Astrocyte (in vitro differentiated cells and primary cell): Measurements from ENCODE around the gene SMARCB1. TPM values are rescaled to one million over a fixed set of nuclear protein-coding genes. Genes with fewer than 3 reads are reported as not detected.
A peak's percentile ranks its signal among the peaks of the same experiment; 100 is the strongest.

Experiments used
- DNase-seq: peaks from one replicate; pipeline ENCODE4 v3.0.0-alpha.2; 2010; ENCODE audit warnings: low read depth
- FAIRE-seq: peaks from 2 replicates; lab custom pipeline; 2011; peaks lifted over from hg19 to GRCh38; lab: Jason Lieb, UNC
- H2AFZ ChIP-seq: 2 replicates; pipeline ENCODE4 v1.6.0; 2012; ENCODE audit warnings: low read depth, low read length, inconsistent platforms
- H3K27ac ChIP-seq: 2 replicates; pipeline ENCODE4 v1.5.1; 2011; ENCODE audit warnings: low read depth, low read length, inconsistent platforms
- H3K27me3 ChIP-seq: 2 replicates; pipeline ENCODE4 v1.6.0; 2011; ENCODE audit warnings: low read length, inconsistent platforms; ENCODE audit not compliant: insufficient read depth
- H3K36me3 ChIP-seq: 2 replicates; pipeline ENCODE4 v1.5.1; 2011; ENCODE audit warnings: low read length, inconsistent platforms; ENCODE audit not compliant: insufficient read depth
- H3K4me1 ChIP-seq: 2 replicates; pipeline ENCODE4 v1.5.1; 2011; ENCODE audit warnings: low read length, inconsistent platforms; ENCODE audit not compliant: insufficient read depth
- H3K4me2 ChIP-seq: 2 replicates; pipeline ENCODE4 v1.6.0; 2012; ENCODE audit warnings: low read length, inconsistent platforms
- H3K4me3 ChIP-seq: 2 replicates; pipeline ENCODE4 v1.5.1; 2011; ENCODE audit warnings: low read depth, mild to moderate bottlenecking, low read length, inconsistent platforms; ENCODE audit not compliant: insufficient read depth
- H3K79me2 ChIP-seq: 2 replicates; pipeline ENCODE4 v1.6.0; 2012; ENCODE audit warnings: mild to moderate bottlenecking, low read length, inconsistent platforms; ENCODE audit not compliant: insufficient read depth
- H3K9ac ChIP-seq: 2 replicates; pipeline ENCODE4 v1.6.0; 2012; ENCODE audit warnings: mild to moderate bottlenecking, low read length, inconsistent platforms
- H3K9me3 ChIP-seq: 2 replicates; pipeline ENCODE4 v1.5.1; 2012; ENCODE audit warnings: low read depth, mild to moderate bottlenecking, low read length, inconsistent platforms; ENCODE audit not compliant: insufficient read depth
- H4K20me1 ChIP-seq: 2 replicates; pipeline ENCODE4 v1.6.0; 2012; ENCODE audit warnings: low read length, inconsistent platforms; ENCODE audit not compliant: insufficient read depth
- H3K27ac Mint-ChIP-seq: one replicate; pipeline ENCODE4 v1.8.0; 2021; ENCODE audit warnings: mild to moderate bottlenecking, mixed read lengths; ENCODE audit not compliant: unreplicated experiment
- H3K27me3 Mint-ChIP-seq: one replicate; pipeline ENCODE4 v1.8.0; 2021; ENCODE audit warnings: low read depth, mixed read lengths; ENCODE audit not compliant: unreplicated experiment
- H3K36me3 Mint-ChIP-seq: one replicate; pipeline ENCODE4 v1.8.0; 2021; ENCODE audit warnings: low read depth, mixed read lengths; ENCODE audit not compliant: unreplicated experiment
- H3K4me1 Mint-ChIP-seq: one replicate; pipeline ENCODE4 v1.8.0; 2021; ENCODE audit warnings: low read depth, mixed read lengths; ENCODE audit not compliant: unreplicated experiment
- H3K4me3 Mint-ChIP-seq: one replicate; pipeline ENCODE4 v1.8.0; 2021; ENCODE audit warnings: mild to moderate bottlenecking, moderate library complexity, mixed read lengths; ENCODE audit not compliant: unreplicated experiment
- H3K9me3 Mint-ChIP-seq: one replicate; pipeline ENCODE4 v1.8.0; 2021; ENCODE audit warnings: mild to moderate bottlenecking, mixed read lengths; ENCODE audit not compliant: unreplicated experiment
- EZH2 ChIP-seq: IDR thresholded peaks from 2 replicates; pipeline ENCODE4 v1.6.1; 2012; ENCODE audit warnings: mild to moderate bottlenecking, low read length, inconsistent platforms; ENCODE audit not compliant: insufficient read depth
- total RNA-seq: library from RNA; stranded (reverse); gene quantifications from 2 replicates; pipeline ENCODE4 v1.2.1, GENCODE V29; 2021
- TF ChIP-seq, protein P1 (sequence below): IDR thresholded peaks from 2 replicates; pipeline ENCODE4 v1.5.1; 2011; ENCODE audit warnings: low read depth, mild to moderate bottlenecking, inconsistent platforms, low read length, moderate library complexity; ENCODE audit not compliant: insufficient read depth

SMARCB1 gene
- total RNA-seq, 1 donor from 2014 or later, result 91.3 TPM

DNA sequence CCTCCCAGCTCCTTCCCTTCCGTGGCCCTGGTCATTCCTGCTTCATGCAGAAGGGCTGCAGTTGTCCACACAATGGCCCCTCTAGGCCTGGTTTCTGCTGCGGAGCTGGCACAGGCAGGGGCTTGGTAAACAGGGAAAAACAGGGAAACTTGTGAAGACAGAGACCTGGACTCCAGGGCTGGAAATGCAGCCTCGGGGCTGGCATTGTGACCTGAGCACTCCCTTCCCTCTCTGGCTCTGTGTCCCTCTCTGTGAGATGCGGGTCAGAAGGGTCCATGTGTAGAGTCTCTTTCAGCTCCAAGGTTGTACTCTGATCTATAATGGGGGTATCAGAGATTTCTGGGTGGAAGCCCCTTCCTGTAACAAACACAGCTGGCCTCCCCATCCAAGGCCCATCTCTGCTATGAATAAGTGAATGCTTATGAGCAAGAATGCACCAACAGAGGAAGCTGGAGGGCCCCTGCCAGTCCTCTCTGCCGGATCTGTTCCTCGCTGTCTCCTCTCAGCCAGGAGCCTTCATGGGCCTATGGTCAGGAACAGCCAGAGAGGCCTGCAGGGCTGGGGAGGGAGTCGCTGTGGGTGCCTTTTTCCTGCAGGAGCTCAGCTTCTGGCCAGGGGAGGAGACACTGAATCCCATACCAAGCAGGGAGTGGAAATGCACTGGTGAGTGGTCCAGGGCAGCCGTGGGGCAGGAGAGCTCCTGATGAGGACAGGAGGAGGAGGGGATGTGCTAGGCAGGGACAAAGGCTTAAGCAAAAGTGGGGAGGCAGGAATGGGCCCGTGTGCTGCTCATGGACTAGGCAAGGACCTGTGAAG is 58.7 kb downstream of the SMARCB1 start:
- H3K4me3 Mint-ChIP-seq, result peak overlapping the region; percentile 54

DNA sequence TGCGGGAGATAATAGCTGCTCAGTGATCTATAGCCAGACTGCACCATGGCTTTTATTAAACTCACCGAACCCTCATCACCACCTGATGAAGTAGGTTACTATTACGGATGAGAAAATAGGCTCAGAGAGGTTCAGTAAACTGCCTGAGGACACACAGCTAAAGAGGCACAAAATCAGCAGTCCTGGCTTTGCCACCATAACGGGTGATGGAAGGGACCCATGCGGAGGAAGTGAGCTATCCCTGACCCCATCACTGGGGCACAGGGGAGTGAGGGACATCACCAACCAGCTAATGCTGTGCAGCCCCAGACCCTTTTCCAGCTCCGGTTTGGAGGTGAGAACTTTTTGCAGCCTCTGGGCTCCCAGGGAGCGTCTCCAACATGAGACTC is 59.3 kb downstream of the SMARCB1 start:
- no peaks in the 10 kb centered on the region for H3K36me3 Mint-ChIP-seq
- FAIRE-seq (no peak), DNase-seq (no peak)
- no peaks in the 10 kb centered on the region for H3K79me2 ChIP-seq
- TF ChIP-seq, protein P1, sequence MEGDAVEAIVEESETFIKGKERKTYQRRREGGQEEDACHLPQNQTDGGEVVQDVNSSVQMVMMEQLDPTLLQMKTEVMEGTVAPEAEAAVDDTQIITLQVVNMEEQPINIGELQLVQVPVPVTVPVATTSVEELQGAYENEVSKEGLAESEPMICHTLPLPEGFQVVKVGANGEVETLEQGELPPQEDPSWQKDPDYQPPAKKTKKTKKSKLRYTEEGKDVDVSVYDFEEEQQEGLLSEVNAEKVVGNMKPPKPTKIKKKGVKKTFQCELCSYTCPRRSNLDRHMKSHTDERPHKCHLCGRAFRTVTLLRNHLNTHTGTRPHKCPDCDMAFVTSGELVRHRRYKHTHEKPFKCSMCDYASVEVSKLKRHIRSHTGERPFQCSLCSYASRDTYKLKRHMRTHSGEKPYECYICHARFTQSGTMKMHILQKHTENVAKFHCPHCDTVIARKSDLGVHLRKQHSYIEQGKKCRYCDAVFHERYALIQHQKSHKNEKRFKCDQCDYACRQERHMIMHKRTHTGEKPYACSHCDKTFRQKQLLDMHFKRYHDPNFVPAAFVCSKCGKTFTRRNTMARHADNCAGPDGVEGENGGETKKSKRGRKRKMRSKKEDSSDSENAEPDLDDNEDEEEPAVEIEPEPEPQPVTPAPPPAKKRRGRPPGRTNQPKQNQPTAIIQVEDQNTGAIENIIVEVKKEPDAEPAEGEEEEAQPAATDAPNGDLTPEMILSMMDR, result no peak
- no peak for TF ChIP-seq EZH2
- peaks cover 15% of the 10 kb centered on the region for H3K27me3 Mint-ChIP-seq
- H3K27me3 ChIP-seq, result no peaks in the 10 kb centered on the region
- H3K4me2 ChIP-seq, result peak overlapping the region; percentile 22
- H3K27ac Mint-ChIP-seq, result peak overlapping the region; percentile 77
- H3K9me3 Mint-ChIP-seq, result no peaks in the 10 kb centered on the region
- H3K36me3 ChIP-seq, result no peaks in the 10 kb centered on the region
- H3K27ac ChIP-seq, result no peak overlapping the region
- no peak overlapping the region for H3K4me3 Mint-ChIP-seq
- H3K4me1 ChIP-seq, result peaks cover 21% of the 10 kb centered on the region
- H3K4me3 ChIP-seq, result no peak overlapping the region
- no peaks in the 10 kb centered on the region for H4K20me1 ChIP-seq
- H3K9me3 ChIP-seq, result no peaks in the 10 kb centered on the region
- peaks cover 32% of the 10 kb centered on the region for H3K4me1 Mint-ChIP-seq
- H3K9ac ChIP-seq, result peak overlapping the region; percentile 33
- H2AFZ ChIP-seq, result peak overlapping the region; percentile 20

More for the DNA sequence above, 58.7 kb downstream of the SMARCB1 start:
- no peaks in the 10 kb centered on the region for H3K36me3 Mint-ChIP-seq
- peaks cover 21% of the 10 kb centered on the region for H3K4me1 ChIP-seq
- no peak overlapping the region for H3K4me3 ChIP-seq
- TF ChIP-seq, protein P1, result no peak
- no peak for TF ChIP-seq EZH2
- no peaks in the 10 kb centered on the region for H3K36me3 ChIP-seq
- DNase-seq (no peak), FAIRE-seq (no peak)
- H3K9me3 Mint-ChIP-seq, result no peaks in the 10 kb centered on the region
- no peak overlapping the region for H3K4me2 ChIP-seq
- no peaks in the 10 kb centered on the region for H4K20me1 ChIP-seq
- H3K27ac Mint-ChIP-seq, result peak overlapping the region; percentile 44
- no peak overlapping the region for H3K9ac ChIP-seq
- no peaks in the 10 kb centered on the region for H3K9me3 ChIP-seq
- H3K27me3 ChIP-seq, result no peaks in the 10 kb centered on the region
- H3K4me1 Mint-ChIP-seq, result peaks cover 32% of the 10 kb centered on the region
- peaks cover 14% of the 10 kb centered on the region for H3K27me3 Mint-ChIP-seq
- no peaks in the 10 kb centered on the region for H3K79me2 ChIP-seq
- H3K27ac ChIP-seq, result no peak overlapping the region
- no peak overlapping the region for H2AFZ ChIP-seq
